Ovary (tissue), 3 donors: ENCODE data around the gene VPS11.

Source experiments
- CTCF ChIP-seq, 3 donors: fragments of 450-650 bp in 2 of 3; fragments of 200-600 bp in 1 of 3; IDR thresholded peaks; one replicate each; pipeline versions ENCODE4 v1.5.1 to v1.8.0; 2016 to 2022; ENCODE audit warnings: antibody characterized with exemption in 3 of 3, mild to moderate bottlenecking in 1 of 3
- EP300 ChIP-seq: sonication (generic); formaldehyde crosslinking; IDR thresholded peaks from one replicate; pipeline ENCODE4 v1.6.1; 2017; ENCODE audit warnings: antibody characterized with exemption
- POLR2A ChIP-seq: fragments of 450-650 bp; IDR thresholded peaks from one replicate; pipeline ENCODE4 v1.6.1; 2017; ENCODE audit warnings: antibody characterized with exemption, mild to moderate bottlenecking, moderate library complexity
- donor health status: DM: no; HTN: no; CAD: no.

- TF ChIP-seq CTCF (IDR thresholded peaks at IDR 0.05) = no peak
- no peak for TF ChIP-seq POLR2A
- no peak for TF ChIP-seq EP300
These were observed 49.0 kb downstream of the VPS11 start for GRCh38 chr11:119116601-119117000.
